HEK293 (cell line): ENCODE data around the gene NAALADL2.

Source experiments
- CTCF ChIA-PET: fragments of 350-600 bp; formaldehyde crosslinking; extraction: SDS; loops from one replicate; lab custom pipeline; 2021; ENCODE audit warnings: antibody characterized with exemption; lab: Yijun Ruan, JAX
- POLR2A ChIA-PET: fragments of 300-600 bp; formaldehyde crosslinking; extraction: SDS; loops from one replicate; lab custom pipeline; 2020; ENCODE audit warnings: antibody characterized with exemption, inconsistent platforms; lab: Yijun Ruan, JAX
- H3K27ac ChIP-seq: fragments of 200-500 bp; sonication (Bioruptor generic); 2 replicates; pipeline ENCODE4 v1.5.1; 2014; ENCODE audit warnings: low read depth, low read length, control low read depth, inconsistent platforms; ENCODE audit errors: extremely low read depth
- H3K36me3 ChIP-seq, 2 experiments: fragments of 200-500 bp in 1 of 2; sonication (Bioruptor generic) in 1 of 2; 1 replicate in 1 of 2; 2 replicates in 1 of 2; pipeline ENCODE4 v1.5.1; 2014 to 2017; ENCODE audit warnings: inconsistent platforms in 2 of 2, low read length in 2 of 2; ENCODE audit not compliant: control insufficient read depth in 2 of 2, insufficient read depth in 1 of 2
- H3K4me1 ChIP-seq: fragments of 200-500 bp; sonication (Bioruptor generic); 2 replicates; pipeline ENCODE4 v1.5.1; 2014; ENCODE audit warnings: mild to moderate bottlenecking, low read length, inconsistent platforms; ENCODE audit not compliant: control insufficient read depth, insufficient read depth
- H3K4me3 ChIP-seq: 2 replicates; pipeline ENCODE4 v1.5.1; 2011; ENCODE audit warnings: low read depth, mild to moderate bottlenecking, control low read depth, low read length, moderate library complexity
- H3K9me3 ChIP-seq: fragments of 200-500 bp; sonication (Bioruptor generic); 2 replicates; pipeline ENCODE4 v1.5.1; 2014; ENCODE audit warnings: low read depth, low read length, inconsistent platforms; ENCODE audit not compliant: control insufficient read depth, insufficient read depth
- ATF2 ChIP-seq: fragments of 450-650 bp; formaldehyde crosslinking; IDR thresholded peaks from 2 replicates; pipeline ENCODE4 v1.5.1; 2016; ENCODE audit warnings: missing biosample characterization, missing genetic modification characterization, low read depth
- BCL11A ChIP-seq: fragments of 450-650 bp; formaldehyde crosslinking; IDR thresholded peaks from 2 replicates; pipeline ENCODE4 v1.5.1; 2016; ENCODE audit warnings: low read depth, missing biosample characterization, missing genetic modification characterization
- GLI2 ChIP-seq: fragments of 450-650 bp; formaldehyde crosslinking; IDR thresholded peaks from 2 replicates; pipeline ENCODE4; 2017; ENCODE audit warnings: missing biosample characterization, missing genetic modification characterization, low read depth, borderline replicate concordance
- GLIS2 ChIP-seq: fragments of 450-650 bp; formaldehyde crosslinking; IDR thresholded peaks from 2 replicates; pipeline ENCODE4 v1.5.1; 2016; ENCODE audit warnings: missing biosample characterization, missing genetic modification characterization
- HOXC10 ChIP-seq: sonication (generic); formaldehyde crosslinking; IDR thresholded peaks from 2 replicates; pipeline ENCODE4 v1.8.1; 2023; ENCODE audit warnings: mild to moderate bottlenecking, missing genetic modification reagents
- KLF10 ChIP-seq: fragments of 450-650 bp; IDR thresholded peaks from 2 replicates; pipeline ENCODE4 v1.5.1; 2018; ENCODE audit warnings: missing biosample characterization, mild to moderate bottlenecking, missing genetic modification characterization
- KLF9 ChIP-seq: fragments of 450-650 bp; formaldehyde crosslinking; IDR thresholded peaks from 2 replicates; pipeline ENCODE4 v1.5.1; 2016; ENCODE audit warnings: missing biosample characterization, missing genetic modification characterization, low read depth
- ZBTB10 ChIP-seq: fragments of 450-650 bp; formaldehyde crosslinking; IDR thresholded peaks from 2 replicates; pipeline ENCODE4 v1.5.1; 2016; ENCODE audit warnings: missing biosample characterization, missing genetic modification characterization
- ZBTB44 ChIP-seq: fragments of 450-650 bp; IDR thresholded peaks from 2 replicates; pipeline ENCODE4 v1.5.1; 2018; ENCODE audit warnings: missing biosample characterization, mild to moderate bottlenecking, missing genetic modification characterization
- ZFHX2 ChIP-seq: fragments of 450-650 bp; formaldehyde crosslinking; conservative IDR thresholded peaks from 2 replicates; pipeline ENCODE4 v1.5.1; 2016; ENCODE audit warnings: missing biosample characterization, missing genetic modification characterization
- ZFP3 ChIP-seq: fragments of 450-650 bp; formaldehyde crosslinking; IDR thresholded peaks from 2 replicates; pipeline ENCODE4 v1.5.1; 2016; ENCODE audit warnings: low read depth, missing biosample characterization, missing genetic modification characterization
- ZNF174 ChIP-seq: fragments of 450-650 bp; formaldehyde crosslinking; IDR thresholded peaks from 2 replicates; pipeline ENCODE4 v1.5.0; 2017; ENCODE audit warnings: missing biosample characterization, mild to moderate bottlenecking, missing genetic modification characterization
- ZNF175 ChIP-seq: fragments of 450-650 bp; formaldehyde crosslinking; IDR thresholded peaks from 2 replicates; pipeline ENCODE4 v1.5.1; 2016; ENCODE audit warnings: missing biosample characterization, missing genetic modification characterization
- ZNF202 ChIP-seq: fragments of 450-650 bp; formaldehyde crosslinking; IDR thresholded peaks from 2 replicates; pipeline ENCODE4 v1.5.1; 2016; ENCODE audit warnings: missing biosample characterization, missing genetic modification characterization, borderline replicate concordance
- ZNF221 ChIP-seq: fragments of 450-650 bp; formaldehyde crosslinking; IDR thresholded peaks from 2 replicates; pipeline ENCODE4 v1.5.1; 2017; ENCODE audit warnings: missing biosample characterization, missing genetic modification characterization, borderline replicate concordance
- ZNF341 ChIP-seq: fragments of 450-650 bp; formaldehyde crosslinking; IDR thresholded peaks from 2 replicates; pipeline ENCODE4; 2016; ENCODE audit warnings: low read depth, missing biosample characterization, missing genetic modification characterization
- ZNF350 ChIP-seq: fragments of 450-650 bp; formaldehyde crosslinking; IDR thresholded peaks from 2 replicates; pipeline ENCODE4 v1.5.0; 2017; ENCODE audit warnings: missing biosample characterization, mild to moderate bottlenecking, missing genetic modification characterization
- ZNF37A ChIP-seq: fragments of 450-650 bp; IDR thresholded peaks from 2 replicates; pipeline ENCODE4 v1.5.1; 2018; ENCODE audit warnings: missing biosample characterization, missing genetic modification characterization
- ZNF449 ChIP-seq: fragments of 450-650 bp; formaldehyde crosslinking; IDR thresholded peaks from 2 replicates; pipeline ENCODE4 v1.5.1; 2017; ENCODE audit warnings: missing biosample characterization, mild to moderate bottlenecking, missing genetic modification characterization, moderate library complexity
- ZNF473 ChIP-seq: fragments of 450-650 bp; formaldehyde crosslinking; IDR thresholded peaks from 2 replicates; pipeline ENCODE4 v1.5.1; 2017; ENCODE audit warnings: missing biosample characterization, missing genetic modification characterization
- ZNF596 ChIP-seq: fragments of 450-650 bp; IDR thresholded peaks from 2 replicates; pipeline ENCODE4 v1.5.0; 2018; ENCODE audit warnings: missing biosample characterization, mild to moderate bottlenecking, missing genetic modification characterization, moderate library complexity
- ZNF658 ChIP-seq: fragments of 450-650 bp; formaldehyde crosslinking; IDR thresholded peaks from 2 replicates; pipeline ENCODE4; 2016; ENCODE audit warnings: missing biosample characterization, missing genetic modification characterization
- ZNF701 ChIP-seq: fragments of 450-650 bp; formaldehyde crosslinking; IDR thresholded peaks from 2 replicates; pipeline ENCODE4 v1.5.1; 2016; ENCODE audit warnings: missing biosample characterization, missing genetic modification characterization
- ZNF776 ChIP-seq: fragments of 450-650 bp; formaldehyde crosslinking; IDR thresholded peaks from 2 replicates; pipeline ENCODE4 v1.5.0; 2017; ENCODE audit warnings: missing biosample characterization, missing genetic modification characterization, borderline replicate concordance
- ZNF791 ChIP-seq: fragments of 450-650 bp; formaldehyde crosslinking; IDR thresholded peaks from 2 replicates; pipeline ENCODE4 v1.5.1; 2016; ENCODE audit warnings: missing biosample characterization, missing genetic modification characterization
- ZNF830 ChIP-seq: fragments of 450-650 bp; IDR thresholded peaks from 2 replicates; pipeline ENCODE4 v1.5.0; 2018; ENCODE audit warnings: missing biosample characterization, missing genetic modification characterization, low read depth, mild to moderate bottlenecking, moderate library complexity
- ZXDB ChIP-seq: fragments of 450-650 bp; formaldehyde crosslinking; IDR thresholded peaks from 2 replicates; pipeline ENCODE4 v1.5.1; 2016; ENCODE audit warnings: missing biosample characterization, missing genetic modification characterization

NAALADL2 gene

GRCh38 chr3:175118382-175118941, 259.3 kb downstream of the NAALADL2 start:
- no peaks in the 10 kb centered on the region for H3K9me3 ChIP-seq
- CTCF ChIA-PET = no interaction called here
- no peaks in the 10 kb centered on the region for H3K36me3 ChIP-seq
- no peak overlapping the region for H3K4me3 ChIP-seq
- POLR2A ChIA-PET = no interaction called here
- no peaks in the 10 kb centered on the region for H3K4me1 ChIP-seq
- TF ChIP-seq ZNF658 (tag by site-specific recombination) = no peak
- no peak for TF ChIP-seq HOXC10 (CRISPR knock-in tag)
- no peak for TF ChIP-seq ZNF174 (tag by site-specific recombination)
- no peak for TF ChIP-seq ZBTB44 (tag by site-specific recombination)
- no peak for TF ChIP-seq ZNF341 (tag by site-specific recombination)
- TF ChIP-seq ATF2 = no peak
- TF ChIP-seq ZXDB (tag by site-specific recombination) = no peak
- no peak for TF ChIP-seq ZNF701 (tag by site-specific recombination)
- TF ChIP-seq ZNF202 (tag by site-specific recombination) = no peak
- TF ChIP-seq ZFHX2 (tag by site-specific recombination) = no peak
- TF ChIP-seq ZNF449 (tag by site-specific recombination) = no peak
- TF ChIP-seq, all 188 proteins: peak for 0
- H3K27ac ChIP-seq = no peak overlapping the region

GRCh38 chr3:175121225-175121624, 262.1 kb downstream of the NAALADL2 start:
- CTCF ChIA-PET = interaction anchor here (0.6 to 0.8 kb wide), 4 partner anchors 29 to 996 kb away, joined by 3 to 5 read pairs (median 3); no protein-coding TSS in a partner anchor
- no peak overlapping the region for H3K4me3 ChIP-seq
- no peak for TF ChIP-seq KLF10 (tag by site-specific recombination)
- no peak for TF ChIP-seq GLIS2 (tag by site-specific recombination)
- TF ChIP-seq ZNF830 (tag by site-specific recombination) = no peak
- TF ChIP-seq ZNF791 (tag by site-specific recombination) = no peak
- TF ChIP-seq KLF9 (tag by site-specific recombination) = no peak
- no peak for TF ChIP-seq ZNF596 (tag by site-specific recombination)
- no peak for TF ChIP-seq ZNF37A (tag by site-specific recombination)
- TF ChIP-seq ZBTB10 (tag by site-specific recombination) = no peak
- no peak for TF ChIP-seq GLI2 (tag by site-specific recombination)
- no peak for TF ChIP-seq ZFP3 (tag by site-specific recombination)
- TF ChIP-seq ZNF350 (tag by site-specific recombination) = no peak
- TF ChIP-seq ZNF221 (tag by site-specific recombination) = no peak
- TF ChIP-seq BCL11A (tag by site-specific recombination) = no peak
- no peak for TF ChIP-seq ZNF473
- TF ChIP-seq ZNF175 (tag by site-specific recombination) = no peak
- TF ChIP-seq ZNF776 (tag by site-specific recombination) = no peak
- TF ChIP-seq, all 188 proteins: peak for 0
- no peak overlapping the region for H3K27ac ChIP-seq
- H3K9me3 ChIP-seq = no peaks in the 10 kb centered on the region
- no peaks in the 10 kb centered on the region for H3K4me1 ChIP-seq
- H3K36me3 ChIP-seq = no peaks in the 10 kb centered on the region
- POLR2A ChIA-PET = no interaction called here
